SK-N-MC (cell line): ENCODE measurements around the gene UST.

Experiments used
- EZH2 ChIP-seq: fragments of 200-600 bp; sonication (generic); IDR thresholded peaks from one replicate; pipeline ENCODE4 v1.6.1; 2017; ENCODE audit warnings: antibody characterized with exemption
- POLR2AphosphoS5 ChIP-seq: IDR thresholded peaks from 2 replicates; pipeline ENCODE4 v1.6.1; 2012; ENCODE audit warnings: mild to moderate bottlenecking, low read depth, low read length, borderline replicate concordance

DNA sequence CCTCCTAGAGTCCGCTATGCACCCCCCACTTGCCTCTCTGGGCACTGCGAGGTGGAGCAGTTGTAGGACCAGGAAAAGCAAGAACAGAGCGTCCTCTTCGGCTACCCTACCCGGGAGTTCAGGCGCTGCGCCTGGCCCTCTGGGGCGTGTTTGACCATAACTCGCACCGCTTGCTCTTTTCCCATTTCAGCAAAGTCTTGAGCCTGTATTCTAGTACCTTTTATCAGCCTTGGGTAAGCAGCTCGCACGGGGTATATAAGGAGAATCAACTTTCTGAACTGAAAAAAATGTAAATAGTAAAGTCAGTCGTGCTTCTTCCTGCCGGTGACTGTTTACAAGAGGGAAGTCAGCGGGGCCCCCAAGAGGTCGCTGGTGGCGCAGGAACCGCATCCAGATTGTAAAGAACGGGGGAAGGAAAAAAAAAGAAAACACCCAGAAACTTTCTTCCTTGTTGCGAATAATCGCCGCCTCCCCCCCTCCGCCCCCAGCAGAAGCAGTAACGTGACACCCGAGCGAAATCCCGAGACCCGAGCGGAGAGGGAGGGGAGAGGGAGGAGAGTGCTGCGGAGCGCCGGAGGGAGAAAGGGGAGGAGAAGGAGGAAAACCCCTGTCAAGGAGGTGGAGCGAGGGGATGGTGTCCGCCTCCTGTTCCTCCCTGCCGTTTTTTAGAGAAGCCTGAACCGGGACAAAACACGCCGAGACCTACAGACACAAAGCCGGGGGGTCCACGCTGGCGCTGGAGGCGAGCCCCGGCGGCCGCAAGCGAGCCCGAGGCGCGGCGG lies at the start of gene UST:
- TF ChIP-seq EZH2 (no peak), POLR2AphosphoS5 (peak; percentile 51; the same call in 1 of the 2 replicates)
